GM12891 (cell line): ENCODE results near the gene TGFA.

ENCODE experiments used
- POLR2A ChIP-seq: IDR thresholded peaks from 2 replicates; pipeline ENCODE4 v1.6.1; 2011; ENCODE audit warnings: low read depth, low read length, control low read depth
- POLR2AphosphoS5 ChIP-seq: IDR thresholded peaks from 2 replicates; pipeline ENCODE4 v1.6.1; 2011; ENCODE audit warnings: low read depth, low read length, control low read depth
- TAF1 ChIP-seq: IDR thresholded peaks from 2 replicates; pipeline ENCODE4 v1.6.1; 2011; ENCODE audit warnings: low read depth, low read length, control low read depth

GRCh38 chr2:70431716-70432347, 121.8 kb downstream of the TGFA start:
- no peak for TF ChIP-seq POLR2A
- no peak for TF ChIP-seq TAF1
- TF ChIP-seq POLR2AphosphoS5 = no peak
